HG02973 (cell line): ENCODE data around the gene BAX.

Source experiments
- ATAC-seq: cut with Tn5 transposase; IDR thresholded peaks from one replicate; pipeline ENCODE4 v1.9.1; 2021; ENCODE audit warnings: moderate library complexity; ENCODE audit not compliant: unreplicated experiment

BAX gene

DNA sequence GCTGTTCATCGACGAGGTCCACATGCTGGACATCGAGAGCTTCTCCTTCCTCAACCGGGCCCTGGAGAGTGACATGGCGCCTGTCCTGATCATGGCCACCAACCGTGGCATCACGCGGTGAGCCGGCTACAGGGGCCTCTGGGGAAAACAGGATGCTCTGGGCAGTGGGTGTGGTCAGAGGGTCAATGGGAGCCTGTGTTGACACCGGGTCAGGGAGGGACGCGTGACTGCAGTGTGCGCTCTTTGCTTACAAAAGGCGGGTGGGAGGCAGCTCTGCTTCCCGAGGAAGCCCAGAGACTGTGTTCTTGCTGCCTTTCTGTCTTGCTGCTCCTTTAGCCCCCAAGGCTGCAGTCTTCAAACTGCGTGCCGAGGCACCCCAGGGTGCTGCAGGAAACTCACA is 56.5 kb downstream of the BAX start:
- ATAC-seq, result no peak
